ENCODE measurements around the gene ADAMTS3. TPM values are rescaled to one million over a fixed set of nuclear protein-coding genes. Genes with fewer than 3 reads are reported as not detected.

ADAMTS3 gene
- polyA plus RNA-seq, 1 donor from 2014 or later, result 0.20 TPM

GRCh38 chr4:72449705-72450104 is 119.3 kb downstream of the ADAMTS3 start:
- no peaks in the 10 kb centered on the region for H3K79me2 ChIP-seq (replicated peaks; ENCODE audit: insufficient read depth, low read length)
- H2AFZ ChIP-seq (ENCODE audit: low read depth, low read length), result no peak overlapping the region
- no peak overlapping the region for H3K4me3 ChIP-seq (ENCODE audit: low read length)
- TF ChIP-seq REST (IDR thresholded peaks at IDR 0.05; ENCODE audit: borderline replicate concordance), result no peak
- TF ChIP-seq RAD21 (conservative IDR thresholded peaks at IDR 0.05), result no peak
- TF ChIP-seq CTCF (IDR thresholded peaks at IDR 0.05; ENCODE audit: poor library complexity, severe bottlenecking), result no peak
- no peak for TF ChIP-seq TAF1 (IDR thresholded peaks at IDR 0.05; ENCODE audit: low read depth)
- TF ChIP-seq EZH2 (IDR thresholded peaks at IDR 0.05; ENCODE audit: borderline replicate concordance, insufficient read depth, low read length, poor library complexity, severe bottlenecking), result no peak
- no peak for TF ChIP-seq EP300 (conservative IDR thresholded peaks at IDR 0.05; ENCODE audit: poor library complexity, severe bottlenecking)
- TF ChIP-seq MXI1 (conservative IDR thresholded peaks at IDR 0.05; ENCODE audit: poor library complexity, severe bottlenecking), result no peak
- TF ChIP-seq SMC3 (conservative IDR thresholded peaks at IDR 0.05; ENCODE audit: poor library complexity), result no peak
- no peak for TF ChIP-seq POLR2AphosphoS5 (IDR thresholded peaks at IDR 0.05)
- H3K9me2 ChIP-seq (ENCODE audit: insufficient read depth, low read length), result no peaks in the 10 kb centered on the region
- no peaks in the 10 kb centered on the region for H3K36me3 ChIP-seq (ENCODE audit: insufficient read depth, low read length)
- no peaks in the 10 kb centered on the region for H4K20me1 ChIP-seq (ENCODE audit: insufficient read depth)
- H3K4me2 ChIP-seq (ENCODE audit: low read length), result no peak overlapping the region
- H3K9ac ChIP-seq (ENCODE audit: low read length), result no peak overlapping the region
- no peak overlapping the region for H3K27ac ChIP-seq (ENCODE audit: low read length)
- no peaks in the 10 kb centered on the region for H3K27me3 ChIP-seq (ENCODE audit: insufficient read depth, low read depth, low read length)
- H3K9me3 ChIP-seq (ENCODE audit: low read length), result no peaks in the 10 kb centered on the region
- no peaks in the 10 kb centered on the region for H3F3A ChIP-seq (ENCODE audit: insufficient read depth, low read length, poor library complexity, severe bottlenecking)

DNA sequence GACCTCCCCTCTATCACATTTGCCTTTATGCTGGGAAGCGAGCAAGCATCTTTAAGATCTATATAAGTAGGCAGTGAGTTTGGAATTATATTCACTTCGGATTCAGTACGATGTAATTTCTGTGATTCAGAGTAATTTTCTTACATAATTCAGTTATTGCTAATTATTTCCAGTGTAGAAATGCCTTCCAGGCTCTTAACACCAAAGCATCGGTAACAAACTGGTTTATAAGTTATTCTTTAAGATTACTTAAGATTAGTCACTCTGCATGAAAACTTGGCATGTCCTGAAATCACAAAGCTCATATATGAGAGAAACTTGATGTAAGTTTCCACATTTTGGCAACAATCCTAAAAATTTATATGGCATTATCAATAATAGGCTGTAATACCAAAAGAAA is 120.8 kb downstream of the ADAMTS3 start:
- H3K79me2 ChIP-seq (replicated peaks; ENCODE audit: insufficient read depth, low read length), result no peaks in the 10 kb centered on the region
- no peak overlapping the region for H3K9ac ChIP-seq (ENCODE audit: low read length)
- H3F3A ChIP-seq (ENCODE audit: insufficient read depth, low read length, poor library complexity, severe bottlenecking), result no peaks in the 10 kb centered on the region
- H3K4me3 ChIP-seq (ENCODE audit: low read length), result no peak overlapping the region
- no peaks in the 10 kb centered on the region for H3K9me2 ChIP-seq (ENCODE audit: insufficient read depth, low read length)
- no peaks in the 10 kb centered on the region for H3K27me3 ChIP-seq (ENCODE audit: insufficient read depth, low read depth, low read length)
- H3K9me3 ChIP-seq (ENCODE audit: low read length), result no peaks in the 10 kb centered on the region
- H2AFZ ChIP-seq (ENCODE audit: low read depth, low read length), result no peak overlapping the region
- TF ChIP-seq TAF1 (IDR thresholded peaks at IDR 0.05; ENCODE audit: low read depth), result no peak
- no peak for TF ChIP-seq EP300 (conservative IDR thresholded peaks at IDR 0.05; ENCODE audit: poor library complexity, severe bottlenecking)
- TF ChIP-seq RAD21 (conservative IDR thresholded peaks at IDR 0.05), result no peak
- no peak for TF ChIP-seq EZH2 (IDR thresholded peaks at IDR 0.05; ENCODE audit: borderline replicate concordance, insufficient read depth, low read length, poor library complexity, severe bottlenecking)
- TF ChIP-seq POLR2AphosphoS5 (IDR thresholded peaks at IDR 0.05), result no peak
- TF ChIP-seq MXI1 (conservative IDR thresholded peaks at IDR 0.05; ENCODE audit: poor library complexity, severe bottlenecking), result no peak
- TF ChIP-seq REST (IDR thresholded peaks at IDR 0.05; ENCODE audit: borderline replicate concordance), result no peak
- TF ChIP-seq SMC3 (conservative IDR thresholded peaks at IDR 0.05; ENCODE audit: poor library complexity), result no peak
- TF ChIP-seq CTCF (IDR thresholded peaks at IDR 0.05; ENCODE audit: poor library complexity, severe bottlenecking), result no peak
- no peak overlapping the region for H3K4me2 ChIP-seq (ENCODE audit: low read length)
- H4K20me1 ChIP-seq (ENCODE audit: insufficient read depth), result no peaks in the 10 kb centered on the region
- H3K27ac ChIP-seq (ENCODE audit: low read length), result no peak overlapping the region
- no peaks in the 10 kb centered on the region for H3K36me3 ChIP-seq (ENCODE audit: insufficient read depth, low read length)
